Measurements from ENCODE around the gene COG2. TPM values are rescaled to one million over a fixed set of nuclear protein-coding genes. Genes with fewer than 3 reads are reported as not detected.

Gene COG2
- total RNA-seq, 1 donor from 2014 or later: 29.7 TPM

DNA sequence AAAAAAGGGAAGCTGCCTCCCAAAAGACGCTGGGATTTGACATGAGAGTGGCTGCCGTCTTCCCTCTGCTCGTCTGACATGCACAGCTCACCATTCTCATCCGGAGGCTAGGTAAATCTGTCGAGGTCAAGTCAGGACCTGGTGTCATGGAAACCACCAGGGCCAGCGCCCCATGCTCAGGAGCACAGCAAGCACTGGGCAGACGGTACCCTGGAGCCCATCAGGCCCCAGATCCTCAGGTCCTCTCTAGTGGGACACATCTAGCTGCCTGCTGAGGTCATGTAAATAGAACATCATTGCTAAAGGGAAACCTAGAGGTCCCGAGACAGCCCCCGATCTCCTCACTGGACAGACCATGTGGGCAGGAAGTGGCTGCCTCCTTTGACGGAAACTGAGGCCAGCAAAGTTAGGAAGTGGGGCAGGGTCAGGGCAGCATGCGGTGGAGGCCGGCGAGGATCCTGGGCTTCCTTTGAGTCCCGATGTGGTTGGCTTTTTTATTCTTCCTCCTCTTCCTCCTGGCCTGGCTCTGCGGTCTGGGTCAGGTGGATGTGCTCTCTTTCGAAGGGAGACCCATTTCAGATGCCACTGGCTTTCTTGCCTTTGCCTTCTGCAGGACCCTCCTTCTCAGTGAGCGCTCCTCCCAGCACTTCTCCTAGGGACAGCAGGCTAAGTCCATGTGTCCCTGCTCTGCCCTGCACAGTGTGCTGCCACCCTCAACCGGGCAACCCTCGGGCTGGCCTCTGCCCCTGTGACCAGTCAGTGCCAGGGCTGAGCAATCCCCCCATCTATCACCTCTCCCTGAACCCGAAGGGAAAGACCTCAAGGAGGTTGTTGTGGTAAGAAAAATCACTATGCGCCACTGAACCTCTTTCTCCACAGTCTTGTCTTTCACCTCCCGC is 65.7 kb downstream of the COG2 start:
- Histone ChIP-seq H3K27me3 (ENCODE audit: control insufficient read depth, insufficient read depth, low read length) (no peaks in the 10 kb centered on the region), H3K4me3 (ENCODE audit: low read depth, low read length) (no peak overlapping the region), H3K36me3 (ENCODE audit: control insufficient read depth, insufficient read depth, low read length) (no peaks in the 10 kb centered on the region)
- TF ChIP-seq, protein P1, sequence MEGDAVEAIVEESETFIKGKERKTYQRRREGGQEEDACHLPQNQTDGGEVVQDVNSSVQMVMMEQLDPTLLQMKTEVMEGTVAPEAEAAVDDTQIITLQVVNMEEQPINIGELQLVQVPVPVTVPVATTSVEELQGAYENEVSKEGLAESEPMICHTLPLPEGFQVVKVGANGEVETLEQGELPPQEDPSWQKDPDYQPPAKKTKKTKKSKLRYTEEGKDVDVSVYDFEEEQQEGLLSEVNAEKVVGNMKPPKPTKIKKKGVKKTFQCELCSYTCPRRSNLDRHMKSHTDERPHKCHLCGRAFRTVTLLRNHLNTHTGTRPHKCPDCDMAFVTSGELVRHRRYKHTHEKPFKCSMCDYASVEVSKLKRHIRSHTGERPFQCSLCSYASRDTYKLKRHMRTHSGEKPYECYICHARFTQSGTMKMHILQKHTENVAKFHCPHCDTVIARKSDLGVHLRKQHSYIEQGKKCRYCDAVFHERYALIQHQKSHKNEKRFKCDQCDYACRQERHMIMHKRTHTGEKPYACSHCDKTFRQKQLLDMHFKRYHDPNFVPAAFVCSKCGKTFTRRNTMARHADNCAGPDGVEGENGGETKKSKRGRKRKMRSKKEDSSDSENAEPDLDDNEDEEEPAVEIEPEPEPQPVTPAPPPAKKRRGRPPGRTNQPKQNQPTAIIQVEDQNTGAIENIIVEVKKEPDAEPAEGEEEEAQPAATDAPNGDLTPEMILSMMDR (IDR thresholded peaks at IDR 0.05; ENCODE audit: insufficient read depth, low read length, poor library complexity, severe bottlenecking): no peak
- DNase-seq (ENCODE audit: low read depth): no peak

DNA sequence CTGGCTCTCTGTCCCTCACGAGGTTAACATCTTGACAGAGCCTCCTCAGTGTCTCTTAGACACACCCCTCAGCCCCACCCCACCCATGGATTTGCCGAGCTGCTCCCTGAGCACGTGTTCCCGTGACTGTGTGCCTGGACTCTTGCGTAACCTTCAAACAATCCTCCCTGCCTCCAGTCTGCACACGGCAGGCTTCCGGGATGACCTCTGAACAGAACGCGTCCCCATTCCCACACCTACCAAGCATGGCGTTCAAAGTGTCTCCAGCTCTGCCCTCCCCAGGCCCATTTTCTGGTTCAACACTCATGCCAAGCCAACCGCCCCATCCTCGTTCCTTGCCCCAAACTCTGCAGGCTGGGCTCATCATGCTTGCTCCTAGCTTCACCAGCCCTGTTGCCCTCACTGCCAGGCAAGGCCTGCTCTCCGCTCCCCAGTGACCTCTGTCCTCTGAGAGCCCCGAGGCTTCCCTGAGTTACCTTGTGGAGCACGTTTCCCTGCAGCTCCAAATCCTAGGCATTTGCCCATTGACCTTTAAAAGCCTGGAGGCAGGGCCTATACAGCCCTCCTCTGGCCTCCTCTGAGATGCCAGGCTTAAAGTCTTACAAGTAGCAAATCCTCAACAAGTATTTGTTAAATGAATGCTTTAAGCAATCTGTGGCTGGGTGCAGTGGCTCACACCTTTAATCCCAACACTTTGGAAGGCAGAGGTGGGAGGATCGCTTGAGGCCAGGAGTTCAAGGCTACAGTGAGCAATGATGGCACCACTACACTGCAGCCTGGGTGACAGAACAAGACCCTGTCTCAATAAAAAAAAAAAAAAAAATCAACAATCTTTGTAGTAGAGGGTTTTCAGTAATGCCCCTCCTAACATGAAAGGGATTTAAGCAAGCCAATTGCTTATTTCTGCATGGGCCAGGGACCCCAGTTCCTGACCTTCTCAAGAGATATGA is 66.6 kb downstream of the COG2 start:
- H3K4me3 ChIP-seq (ENCODE audit: low read depth, low read length): no peak overlapping the region
- H3K36me3 ChIP-seq (ENCODE audit: control insufficient read depth, insufficient read depth, low read length): no peaks in the 10 kb centered on the region
- no peaks in the 10 kb centered on the region for H3K27me3 ChIP-seq (ENCODE audit: control insufficient read depth, insufficient read depth, low read length)
- no peak for DNase-seq (ENCODE audit: low read depth)
- TF ChIP-seq, protein P1 (IDR thresholded peaks at IDR 0.05; ENCODE audit: insufficient read depth, low read length, poor library complexity, severe bottlenecking): no peak

DNA sequence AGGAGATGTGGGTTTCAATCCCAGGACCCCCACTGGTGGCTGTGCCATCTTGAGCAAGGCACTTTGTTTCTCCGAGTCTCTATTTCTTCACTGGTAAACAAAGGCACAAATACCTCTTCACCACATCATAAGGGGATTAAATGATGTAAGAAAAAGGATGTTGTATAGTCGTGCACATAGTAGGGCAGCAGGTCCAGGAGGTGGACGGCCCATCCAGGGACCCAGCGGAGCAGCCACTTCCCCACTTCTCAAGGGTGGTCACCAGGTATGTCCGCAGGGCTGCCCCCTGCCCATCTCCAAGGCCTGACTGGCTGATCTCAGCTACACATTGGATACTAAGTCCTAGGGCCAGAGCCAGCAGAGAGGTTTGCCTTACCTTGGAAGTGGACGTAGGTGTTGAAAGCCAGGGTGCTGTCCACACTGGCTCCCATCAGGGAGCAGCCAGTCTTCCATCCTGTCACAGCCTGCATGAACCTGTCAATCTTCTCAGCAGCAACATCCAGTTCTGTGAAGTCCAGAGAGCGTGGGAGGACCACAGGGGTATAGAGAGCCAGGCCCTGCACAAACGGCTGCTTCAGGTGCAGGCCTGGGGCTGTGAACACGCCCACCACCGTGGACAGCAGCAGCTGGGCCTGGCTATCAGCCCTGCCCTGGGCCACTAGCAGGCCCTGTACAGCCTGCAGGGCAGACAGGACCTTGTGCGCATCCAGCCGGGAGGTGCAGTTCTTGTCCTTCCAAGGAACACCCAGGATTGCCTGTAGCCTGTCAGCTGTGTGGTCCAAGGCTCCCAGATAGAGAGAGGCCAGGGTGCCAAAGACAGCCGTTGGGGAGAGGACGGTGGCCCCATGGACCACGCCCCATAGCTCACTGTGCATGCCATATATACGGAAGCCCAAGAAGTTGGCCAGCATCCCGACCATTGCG is 67.6 kb downstream of the COG2 start:
- no peak overlapping the region for H3K4me3 ChIP-seq (ENCODE audit: low read depth, low read length)
- H3K36me3 ChIP-seq (ENCODE audit: control insufficient read depth, insufficient read depth, low read length): no peaks in the 10 kb centered on the region
- H3K27me3 ChIP-seq (ENCODE audit: control insufficient read depth, insufficient read depth, low read length): no peaks in the 10 kb centered on the region
- TF ChIP-seq, protein P1 (IDR thresholded peaks at IDR 0.05; ENCODE audit: insufficient read depth, low read length, poor library complexity, severe bottlenecking): no peak
- DNase-seq (ENCODE audit: low read depth): no peak

DNA sequence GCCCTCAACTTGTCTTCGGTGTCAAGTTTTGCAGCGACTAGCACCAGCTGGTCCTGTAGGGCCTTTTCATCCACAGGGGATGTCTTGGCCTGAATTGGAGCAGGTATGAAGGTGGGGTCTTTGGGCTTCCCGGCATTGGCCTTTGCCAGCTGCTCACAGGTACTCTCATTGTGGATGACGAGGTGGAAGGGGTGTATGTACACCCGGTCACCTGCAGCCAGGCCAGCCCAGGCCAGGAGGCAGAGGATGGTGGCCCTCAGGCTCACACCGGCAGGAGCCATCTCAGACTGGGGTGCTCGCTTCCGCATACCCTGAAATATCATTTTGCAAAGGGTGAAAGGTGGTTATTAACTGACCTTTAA is 68.2 kb downstream of the COG2 start:
- Histone ChIP-seq H3K36me3 (ENCODE audit: control insufficient read depth, insufficient read depth, low read length) (no peaks in the 10 kb centered on the region), H3K4me3 (ENCODE audit: low read depth, low read length) (no peak overlapping the region), H3K27me3 (ENCODE audit: control insufficient read depth, insufficient read depth, low read length) (no peaks in the 10 kb centered on the region)
- DNase-seq (ENCODE audit: low read depth): no peak
- TF ChIP-seq, protein P1 (IDR thresholded peaks at IDR 0.05; ENCODE audit: insufficient read depth, low read length, poor library complexity, severe bottlenecking): no peak

DNA sequence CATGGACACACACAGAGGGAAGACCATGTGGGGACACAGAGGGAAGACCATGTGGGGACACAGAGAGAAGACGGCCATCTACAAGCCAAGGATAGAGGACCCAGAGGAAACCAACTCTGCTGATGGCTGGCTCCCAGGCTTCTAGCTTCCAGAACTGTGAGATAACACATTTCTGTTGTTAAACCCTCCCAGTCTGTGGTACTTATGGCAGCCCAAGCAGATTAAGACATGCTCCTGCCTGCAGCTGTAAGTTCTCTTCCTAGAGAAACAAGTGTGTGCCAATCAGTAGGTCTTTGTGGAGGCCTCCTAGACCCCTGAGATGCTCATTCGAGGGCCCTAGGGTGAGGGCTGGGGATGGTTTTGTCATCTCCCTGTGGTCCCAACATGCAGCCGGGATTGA is 69.0 kb downstream of the COG2 start:
- TF ChIP-seq, protein P1 (IDR thresholded peaks at IDR 0.05; ENCODE audit: insufficient read depth, low read length, poor library complexity, severe bottlenecking): no peak
- Histone ChIP-seq H3K36me3 (ENCODE audit: control insufficient read depth, insufficient read depth, low read length) (no peaks in the 10 kb centered on the region), H3K4me3 (ENCODE audit: low read depth, low read length) (no peak overlapping the region), H3K27me3 (ENCODE audit: control insufficient read depth, insufficient read depth, low read length) (no peaks in the 10 kb centered on the region)
- DNase-seq (ENCODE audit: low read depth): no peak

Data from kidney epithelial cell (primary cell).